ENCODE data around the gene SLC35B4. TPM values are rescaled to one million over a fixed set of nuclear protein-coding genes. Genes with fewer than 3 reads are reported as not detected.

SLC35B4 gene
- total RNA-seq, 4 donors from 2014 or later, result 6.5 to 20.5 (median 14.6) TPM

DNA sequence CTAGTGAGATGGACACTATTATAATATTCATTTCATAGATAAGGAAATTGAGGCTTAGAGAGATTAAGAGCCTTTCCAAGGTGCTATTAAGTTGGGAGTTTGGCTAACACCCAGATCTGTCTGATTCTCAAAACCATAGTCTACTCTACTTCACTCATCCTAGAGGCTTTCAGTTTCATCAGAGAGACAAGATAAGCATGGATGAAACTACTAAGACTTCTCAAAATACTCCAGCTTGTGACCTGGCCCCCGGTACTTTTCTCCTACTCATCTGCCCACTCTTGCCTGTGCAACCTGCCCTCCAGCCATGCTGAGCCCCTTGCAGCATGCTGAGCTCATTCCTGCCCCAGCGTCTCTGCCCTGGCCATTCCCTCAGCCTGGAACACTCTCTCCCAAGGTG, 12.2 kb upstream of the SLC35B4 start:
- TF ChIP-seq, protein P1, sequence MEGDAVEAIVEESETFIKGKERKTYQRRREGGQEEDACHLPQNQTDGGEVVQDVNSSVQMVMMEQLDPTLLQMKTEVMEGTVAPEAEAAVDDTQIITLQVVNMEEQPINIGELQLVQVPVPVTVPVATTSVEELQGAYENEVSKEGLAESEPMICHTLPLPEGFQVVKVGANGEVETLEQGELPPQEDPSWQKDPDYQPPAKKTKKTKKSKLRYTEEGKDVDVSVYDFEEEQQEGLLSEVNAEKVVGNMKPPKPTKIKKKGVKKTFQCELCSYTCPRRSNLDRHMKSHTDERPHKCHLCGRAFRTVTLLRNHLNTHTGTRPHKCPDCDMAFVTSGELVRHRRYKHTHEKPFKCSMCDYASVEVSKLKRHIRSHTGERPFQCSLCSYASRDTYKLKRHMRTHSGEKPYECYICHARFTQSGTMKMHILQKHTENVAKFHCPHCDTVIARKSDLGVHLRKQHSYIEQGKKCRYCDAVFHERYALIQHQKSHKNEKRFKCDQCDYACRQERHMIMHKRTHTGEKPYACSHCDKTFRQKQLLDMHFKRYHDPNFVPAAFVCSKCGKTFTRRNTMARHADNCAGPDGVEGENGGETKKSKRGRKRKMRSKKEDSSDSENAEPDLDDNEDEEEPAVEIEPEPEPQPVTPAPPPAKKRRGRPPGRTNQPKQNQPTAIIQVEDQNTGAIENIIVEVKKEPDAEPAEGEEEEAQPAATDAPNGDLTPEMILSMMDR (IDR thresholded peaks at IDR 0.05), result no peak
- no peak for TF ChIP-seq POLR2A (IDR thresholded peaks at IDR 0.05)
- Histone ChIP-seq H3K4me3 (no peak overlapping the region), H3K9me3 (no peaks in the 10 kb centered on the region), H3K36me3 (no peaks in the 10 kb centered on the region), H3K4me1 (no peaks in the 10 kb centered on the region), H3K27ac (no peak overlapping the region), H3K27me3 (no peaks in the 10 kb centered on the region)
- DNase-seq, result no peak
- intact Hi-C loops (cut with DNase I; ENCODE audit: low total_unique reads), result no loop called here

DNA sequence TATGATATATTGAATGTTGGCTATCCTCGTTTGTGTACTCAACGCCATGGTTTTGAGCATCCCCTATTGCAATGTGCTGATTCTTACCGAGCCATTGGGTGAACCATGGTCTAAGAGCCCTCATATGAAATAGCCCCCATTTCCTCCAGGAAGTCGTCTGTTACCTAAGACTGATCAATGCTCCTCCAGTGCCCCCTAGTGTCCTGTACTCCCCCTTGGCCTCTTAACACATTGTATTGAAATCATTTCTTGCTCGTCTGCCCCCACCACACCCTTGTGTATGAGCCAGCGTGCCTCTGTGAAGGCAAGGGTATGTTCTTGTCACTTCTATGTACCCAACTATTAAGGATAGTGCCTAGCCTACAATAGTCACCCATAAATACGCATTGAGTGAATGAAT, 11.2 kb upstream of the SLC35B4 start:
- Histone ChIP-seq H3K4me1 (no peaks in the 10 kb centered on the region), H3K36me3 (no peaks in the 10 kb centered on the region), H3K27ac (no peak overlapping the region), H3K4me3 (no peak overlapping the region), H3K27me3 (no peaks in the 10 kb centered on the region), H3K9me3 (no peaks in the 10 kb centered on the region)
- peak; percentile 16 to 20 for DNase-seq
- intact Hi-C loops (cut with DNase I; ENCODE audit: low total_unique reads), result no loop called here
- TF ChIP-seq POLR2A (IDR thresholded peaks at IDR 0.05), result no peak
- TF ChIP-seq, protein P1 (IDR thresholded peaks at IDR 0.05), result no peak

DNA sequence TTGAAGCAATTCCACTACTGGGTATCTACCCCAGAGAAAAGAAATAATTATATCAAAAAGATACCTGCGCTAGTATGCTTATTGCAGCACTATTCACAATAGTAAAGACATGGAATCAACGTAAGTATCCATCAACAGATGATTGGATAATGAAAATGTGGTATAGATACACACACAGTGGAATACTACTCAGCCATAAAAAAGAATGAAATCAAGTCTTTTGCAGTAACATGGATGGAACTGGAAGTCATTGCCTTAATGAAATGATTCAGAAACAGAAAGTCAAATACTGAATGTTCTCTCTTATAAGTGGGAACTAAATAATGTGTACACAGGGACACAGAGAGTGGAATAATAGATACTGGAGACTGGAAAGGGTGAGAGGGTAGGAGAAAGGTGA, 7.4 kb upstream of the SLC35B4 start:
- Histone ChIP-seq H3K27me3 (no peaks in the 10 kb centered on the region), H3K4me1 (no peaks in the 10 kb centered on the region), H3K36me3 (no peaks in the 10 kb centered on the region), H3K27ac (no peak overlapping the region), H3K9me3 (no peaks in the 10 kb centered on the region), H3K4me3 (no peak overlapping the region)
- TF ChIP-seq, protein P1 (IDR thresholded peaks at IDR 0.05), result no peak
- TF ChIP-seq POLR2A (IDR thresholded peaks at IDR 0.05), result no peak
- intact Hi-C loops (cut with DNase I; ENCODE audit: low total_unique reads), result no loop called here
- no peak for DNase-seq

DNA sequence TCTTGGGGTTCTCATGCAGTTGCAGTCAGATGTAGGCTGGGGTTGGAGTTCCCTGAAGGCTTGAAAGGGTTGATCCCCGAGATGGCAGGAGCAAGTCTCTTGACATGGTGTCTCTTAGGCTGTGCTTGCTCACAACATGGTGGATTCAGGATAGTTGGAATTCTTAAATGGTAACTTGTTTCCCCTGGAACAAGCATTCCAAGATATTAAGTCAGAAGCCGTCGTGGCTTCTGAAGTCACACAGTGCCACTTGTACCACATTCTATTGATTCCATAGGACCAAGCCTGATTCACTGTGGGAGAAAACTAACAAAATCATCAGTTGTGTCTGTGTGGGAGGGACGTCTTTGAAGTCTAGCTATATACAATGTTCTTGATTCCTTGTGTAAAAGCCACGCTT, 3.5 kb upstream of the SLC35B4 start:
- no peaks in the 10 kb centered on the region for H3K4me1 ChIP-seq
- TF ChIP-seq POLR2A (IDR thresholded peaks at IDR 0.05), result no peak
- TF ChIP-seq, protein P1 (IDR thresholded peaks at IDR 0.05), result no peak
- intact Hi-C loops (cut with DNase I; ENCODE audit: low total_unique reads), result no loop called here
- no peak overlapping the region for H3K27ac ChIP-seq
- H3K4me3 ChIP-seq, result no peak overlapping the region
- no peaks in the 10 kb centered on the region for H3K36me3 ChIP-seq
- no peaks in the 10 kb centered on the region for H3K27me3 ChIP-seq
- no peak for DNase-seq
- no peaks in the 10 kb centered on the region for H3K9me3 ChIP-seq

DNA sequence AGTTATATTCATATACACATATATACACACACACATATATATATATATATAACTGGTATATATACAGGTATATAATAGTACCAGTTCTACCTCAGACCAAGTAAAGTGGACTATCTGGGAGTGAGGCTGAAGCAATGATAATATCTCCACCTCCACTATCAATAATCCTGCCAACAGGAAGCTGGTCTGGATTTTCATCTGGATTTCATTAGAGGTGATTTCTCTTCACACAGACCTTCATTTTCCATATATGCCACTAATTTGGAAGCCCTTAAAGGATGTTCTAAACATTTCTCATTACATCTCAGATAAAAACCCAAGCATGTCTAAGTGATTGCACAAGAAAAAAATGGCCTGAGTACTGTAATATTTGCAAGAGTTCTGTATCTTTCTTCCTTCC, 1.7 kb upstream of the SLC35B4 start:
- Histone ChIP-seq H3K36me3 (no peaks in the 10 kb centered on the region), H3K4me3 (no peak overlapping the region), H3K27ac (no peak overlapping the region), H3K4me1 (no peaks in the 10 kb centered on the region), H3K9me3 (no peaks in the 10 kb centered on the region), H3K27me3 (no peaks in the 10 kb centered on the region)
- TF ChIP-seq POLR2A (IDR thresholded peaks at IDR 0.05), result no peak
- TF ChIP-seq, protein P1 (IDR thresholded peaks at IDR 0.05), result no peak
- intact Hi-C loops (cut with DNase I; ENCODE audit: low total_unique reads), result no loop called here
- DNase-seq, result no peak

Data from uterus (tissue), 4 donors.